H1 (cell line): ENCODE measurements around the gene PTPRE. TPM values are rescaled to one million over a fixed set of nuclear protein-coding genes. Genes with fewer than 3 reads are reported as not detected.

Experiments used
- CTCF ChIA-PET: fragments of 300-600 bp; sonication (Branson Sonifier 250); formaldehyde crosslinking; loops from one replicate; lab custom pipeline; 2021; ENCODE audit not compliant: partially characterized antibody; lab: Charles Lee
- POLR2A ChIA-PET: fragments of 300-600 bp; sonication (Branson Sonifier 250); formaldehyde crosslinking; loops from one replicate; lab custom pipeline; 2021; ENCODE audit warnings: inconsistent platforms; ENCODE audit not compliant: partially characterized antibody; lab: Charles Lee
- DNase-seq, 2 experiments: peaks; one replicate each; pipeline versions ENCODE4 v3.0.0 to v3.0.0-alpha.2; 2010 to 2022; ENCODE audit warnings: low spot score in 2 of 2, low read depth in 1 of 2, mixed read lengths in 1 of 2
- FAIRE-seq: peaks from 2 replicates; lab custom pipeline; 2011; peaks lifted over from hg19 to GRCh38; lab: Jason Lieb, UNC
- H2AFZ ChIP-seq: 2 replicates; pipeline ENCODE4 v1.8.1; 2012; ENCODE audit warnings: low read length, inconsistent platforms
- H2AK5ac ChIP-seq: 2 replicates; pipeline ENCODE4 v1.6.1; 2013; ENCODE audit warnings: low read depth, low read length
- H2BK120ac ChIP-seq: replicated peaks from 2 replicates; pipeline ENCODE3; 2013; ENCODE audit warnings: low read depth, low read length, inconsistent platforms
- H2BK12ac ChIP-seq: 2 replicates; pipeline ENCODE4 v1.6.1; 2013; ENCODE audit warnings: low read depth, low read length
- H2BK15ac ChIP-seq: 2 replicates; pipeline ENCODE4 v1.6.1; 2013; ENCODE audit warnings: low read length
- H2BK20ac ChIP-seq: 2 replicates; pipeline ENCODE4 v1.6.1; 2013; ENCODE audit warnings: low read length
- H2BK5ac ChIP-seq: 2 replicates; pipeline ENCODE4 v1.6.1; 2013; ENCODE audit warnings: low read depth, low read length
- H3K14ac ChIP-seq: 2 replicates; pipeline ENCODE4 v1.6.1; 2013; ENCODE audit warnings: inconsistent platforms; ENCODE audit not compliant: insufficient read length
- H3K18ac ChIP-seq: 2 replicates; pipeline ENCODE4 v1.6.1; 2013; ENCODE audit warnings: low read length; ENCODE audit errors: extremely low read depth
- H3K23ac ChIP-seq: 2 replicates; pipeline ENCODE4 v1.6.1; 2013; ENCODE audit warnings: inconsistent platforms; ENCODE audit not compliant: insufficient read length
- H3K23me2 ChIP-seq: 2 replicates; pipeline ENCODE4 v1.6.1; 2013; ENCODE audit warnings: low read depth, low read length
- H3K27ac ChIP-seq: 2 replicates; pipeline ENCODE4 v1.6.1; 2011; ENCODE audit warnings: low read depth, low read length, inconsistent platforms
- H3K27me3 ChIP-seq, 4 experiments: replicated peaks in 1 of 4; 1 replicate in 1 of 4; 2 replicates in 3 of 4; pipeline versions ENCODE4 v1.6.1 to v1.8.1; 2011 to 2013; ENCODE audit warnings: low read length in 3 of 4, mild to moderate bottlenecking in 3 of 4, inconsistent platforms in 2 of 4, mixed read lengths in 2 of 4, moderate library complexity in 1 of 4; ENCODE audit not compliant: control insufficient read depth in 3 of 4, insufficient read depth in 3 of 4; ENCODE audit errors: extremely low read depth in 1 of 4
- H3K36me3 ChIP-seq, 4 experiments: 2 replicates each; pipeline versions ENCODE4 v1.6.1 to v1.8.1; 2011 to 2013; ENCODE audit warnings: mild to moderate bottlenecking in 4 of 4, low read length in 3 of 4, moderate library complexity in 2 of 4, control low read depth in 1 of 4, inconsistent platforms in 1 of 4; ENCODE audit not compliant: insufficient read depth in 4 of 4, control insufficient read depth in 2 of 4
- H3K4ac ChIP-seq: replicated peaks from 2 replicates; pipeline ENCODE3; 2013; ENCODE audit warnings: low read length, low read depth, mixed read lengths, inconsistent platforms; ENCODE audit not compliant: insufficient read length
- H3K4me1 ChIP-seq, 4 experiments: replicated peaks in 1 of 4; 1 replicate in 1 of 4; 2 replicates in 3 of 4; pipeline versions ENCODE4 v1.6.1 to v1.8.1; 2011 to 2013; ENCODE audit warnings: low read length in 3 of 4, inconsistent platforms in 2 of 4, mixed read lengths in 1 of 4; ENCODE audit not compliant: insufficient read depth in 4 of 4, control insufficient read depth in 3 of 4
- H3K4me2 ChIP-seq, 2 experiments: 2 replicates each; pipeline versions ENCODE4 v1.6.1 to v1.8.1; 2011 to 2013; ENCODE audit warnings: low read depth in 2 of 2, low read length in 2 of 2, control low read depth in 1 of 2, inconsistent platforms in 1 of 2, mild to moderate bottlenecking in 1 of 2; ENCODE audit not compliant: insufficient read depth in 1 of 2
- H3K4me3 ChIP-seq, 4 experiments: fragments of 200-600, 300-600 bp in 1 of 4; sonication (generic), shearing (Covaris generic), sonication (Bioruptor Twin) in 1 of 4; 2 replicates each; pipeline versions ENCODE4 v1.5.1 to v1.8.1; 2011 to 2016; ENCODE audit warnings: low read length in 4 of 4, low read depth in 3 of 4, control low read depth in 2 of 4, inconsistent platforms in 2 of 4, mild to moderate bottlenecking in 2 of 4, mixed read lengths in 1 of 4, moderate library complexity in 1 of 4; ENCODE audit not compliant: insufficient read depth in 2 of 4; ENCODE audit errors: extremely low read depth in 1 of 4
- H3K56ac ChIP-seq: replicated peaks from 2 replicates; pipeline ENCODE3; 2013; ENCODE audit warnings: low read depth, mild to moderate bottlenecking, mixed read lengths, low read length, inconsistent platforms; ENCODE audit not compliant: insufficient read length
- H3K79me1 ChIP-seq: 2 replicates; pipeline ENCODE4 v1.6.1; 2013; ENCODE audit warnings: low read depth, low read length, control low read depth
- H3K79me2 ChIP-seq, 2 experiments: 2 replicates each; pipeline versions ENCODE4 v1.6.1 to v1.8.1; 2012 to 2013; ENCODE audit warnings: low read length in 2 of 2, mild to moderate bottlenecking in 2 of 2, inconsistent platforms in 1 of 2; ENCODE audit not compliant: insufficient read depth in 2 of 2, control insufficient read depth in 1 of 2
- H3K9ac ChIP-seq, 4 experiments: replicated peaks in 1 of 4; 1 replicate in 1 of 4; 2 replicates in 3 of 4; pipeline versions ENCODE4 v1.6.1 to v1.8.1; 2011 to 2013; ENCODE audit warnings: low read depth in 3 of 4, low read length in 3 of 4, control low read depth in 2 of 4, mild to moderate bottlenecking in 2 of 4, moderate library complexity in 2 of 4, inconsistent platforms in 1 of 4; ENCODE audit errors: extremely low read depth in 1 of 4
- H3K9me3 ChIP-seq, 2 experiments: 2 replicates each; pipeline versions ENCODE4 v1.6.1 to v1.8.1; 2012 to 2013; ENCODE audit warnings: mild to moderate bottlenecking in 2 of 2, moderate library complexity in 2 of 2, control low read depth in 1 of 2, inconsistent platforms in 1 of 2, low read depth in 1 of 2, low read length in 1 of 2, mixed read lengths in 1 of 2; ENCODE audit not compliant: insufficient read depth in 2 of 2
- H4K20me1 ChIP-seq, 2 experiments: replicated peaks in 1 of 2; 2 replicates each; pipeline versions ENCODE3 to v1.8.1; 2011 to 2013; ENCODE audit warnings: inconsistent platforms in 2 of 2, low read length in 2 of 2, mild to moderate bottlenecking in 1 of 2; ENCODE audit not compliant: insufficient read depth in 2 of 2, control insufficient read depth in 1 of 2
- H4K5ac ChIP-seq: 2 replicates; pipeline ENCODE4 v1.6.1; 2013; ENCODE audit warnings: low read length, low read depth, mixed read lengths, inconsistent platforms; ENCODE audit not compliant: insufficient read length
- H4K8ac ChIP-seq: 2 replicates; pipeline ENCODE4 v1.8.0; 2013; ENCODE audit warnings: mild to moderate bottlenecking, moderate library complexity, low read length, inconsistent platforms; ENCODE audit not compliant: insufficient read depth; ENCODE audit errors: extremely low read depth
- H4K91ac ChIP-seq: replicated peaks from 2 replicates; pipeline ENCODE3; 2013; ENCODE audit warnings: low read length, mixed read lengths, inconsistent platforms; ENCODE audit not compliant: insufficient read length
- ASH2L ChIP-seq: fragments of 200-600, 300-600 bp; sonication (generic); IDR thresholded peaks from one replicate; pipeline ENCODE4 v1.7.1; 2017; ENCODE audit warnings: low read length
- BACH1 ChIP-seq: IDR thresholded peaks from 2 replicates; pipeline ENCODE4 v1.6.1; 2012; ENCODE audit warnings: low read length, improper control_type of control experiment
- BCL11A ChIP-seq, 2 experiments: IDR thresholded peaks; one replicate each; pipeline ENCODE4 v1.6.1; 2011; ENCODE audit warnings: low read depth in 2 of 2, low read length in 2 of 2, mild to moderate bottlenecking in 2 of 2
- BRCA1 ChIP-seq: IDR thresholded peaks from 2 replicates; pipeline ENCODE4 v1.6.1; 2012; ENCODE audit warnings: low read depth, low read length, improper control_type of control experiment
- CBX8 ChIP-seq: fragments of 300-800, 300-1000 bp; sonication (generic); IDR thresholded peaks from 2 replicates; pipeline ENCODE4 v1.7.1; 2016; ENCODE audit warnings: low read depth, low read length, borderline replicate concordance
- CTBP2 ChIP-seq: IDR thresholded peaks from 2 replicates; pipeline ENCODE4 v1.7.0; 2011; ENCODE audit warnings: borderline replicate concordance, mild to moderate bottlenecking, moderate library complexity, mixed read lengths, low read length; ENCODE audit not compliant: insufficient read depth, insufficient read length
- EGR1 ChIP-seq: IDR thresholded peaks from 2 replicates; pipeline ENCODE4 v1.6.1; 2011; ENCODE audit warnings: low read depth, low read length, borderline replicate concordance
- JUND ChIP-seq: IDR thresholded peaks from 2 replicates; pipeline ENCODE4 v1.6.1; 2011; ENCODE audit warnings: mild to moderate bottlenecking, improper control_type of control experiment, low read length
- KDM1A ChIP-seq: fragments of 200-600, 300-600 bp; sonication (generic); IDR thresholded peaks from 2 replicates; pipeline ENCODE4 v1.7.1; 2016; ENCODE audit warnings: mild to moderate bottlenecking, low read length, borderline replicate concordance
- MAFK ChIP-seq: IDR thresholded peaks from 2 replicates; pipeline ENCODE4 v1.6.1; 2012; ENCODE audit warnings: low read depth, mild to moderate bottlenecking, improper control_type of control experiment, low read length
- NRF1 ChIP-seq: IDR thresholded peaks from 2 replicates; pipeline ENCODE4 v1.6.1; 2011; ENCODE audit warnings: mild to moderate bottlenecking, low read depth, low read length, improper control_type of control experiment
- RXRA ChIP-seq: IDR thresholded peaks from 2 replicates; pipeline ENCODE4 v1.6.1; 2011; ENCODE audit warnings: low read depth, mild to moderate bottlenecking, low read length, moderate library complexity; ENCODE audit not compliant: insufficient read depth
- SIRT6 ChIP-seq: IDR thresholded peaks from one replicate; pipeline ENCODE4 v1.7.1; 2012; ENCODE audit warnings: low read length, inconsistent platforms
- SIX5 ChIP-seq: IDR thresholded peaks from 2 replicates; pipeline ENCODE4 v1.6.1; 2011; ENCODE audit warnings: mild to moderate bottlenecking, low read depth, low read length
- SRF ChIP-seq: IDR thresholded peaks from 2 replicates; pipeline ENCODE4 v1.6.1; 2011; ENCODE audit warnings: mild to moderate bottlenecking, low read depth, low read length, moderate library complexity
- TAF1 ChIP-seq: IDR thresholded peaks from 2 replicates; pipeline ENCODE4 v1.6.1; 2011; ENCODE audit warnings: mild to moderate bottlenecking, low read depth, low read length
- TEAD4 ChIP-seq: IDR thresholded peaks from 2 replicates; pipeline ENCODE4 v1.6.1; 2012; ENCODE audit warnings: low read depth, low read length, inconsistent platforms, mixed read lengths
- WGBS, 2 experiments: shearing (Covaris generic) in 1 of 2; methylation state at CpG; one replicate each; pipeline versions ENCODE4 v1.1.6 to v1.1.7; 2013 to 2015; ENCODE audit warnings: low lambda C conversion rate in 2 of 2, mixed read lengths in 2 of 2, inconsistent platforms in 1 of 2, low coverage in 1 of 2, missing lambda C conversion rate in 1 of 2; ENCODE audit not compliant: insufficient replicate concordance in 2 of 2, insufficient coverage in 1 of 2, insufficient read length in 1 of 2; ENCODE audit errors: extremely low coverage in 1 of 2, missing lambda C conversion rate in 1 of 2; 5-methylcytosine and 5-hydroxymethylcytosine counted together
- polyA plus RNA-seq, 7 experiments: library from polyadenylated mRNA; depleted of rRNA in 3 of 7; stranded (reverse) in 5 of 7; unstranded in 2 of 7; fragments of >200 nt in 5 of 7; fragments of 200-250 nt in 2 of 7; gene quantifications; 1 replicate in 5 of 7; 2 replicates in 1 of 7; 4 replicates in 1 of 7; pipeline versions ENCODE4 v1.2.1 to v1.2.3, GENCODE V29; 2011 to 2013; ENCODE audit warnings: missing spikeins in 2 of 7, mixed read lengths in 2 of 7
- total RNA-seq: library from RNA; stranded (reverse); fragmentation: NEBNext Ultra II Directional; extraction: Animal tissue kit (Norgen Biotek cat#: 25700); gene quantifications from 2 replicates; pipeline ENCODE4 v1.2.1, GENCODE V29; 2021

PTPRE gene
- total and polyA plus RNA-seq, 2 of the 8 experiments (the other 6 are each of a cell fraction or from before 2014, with no cell fraction given), result 0.33 to 0.54 TPM

DNA sequence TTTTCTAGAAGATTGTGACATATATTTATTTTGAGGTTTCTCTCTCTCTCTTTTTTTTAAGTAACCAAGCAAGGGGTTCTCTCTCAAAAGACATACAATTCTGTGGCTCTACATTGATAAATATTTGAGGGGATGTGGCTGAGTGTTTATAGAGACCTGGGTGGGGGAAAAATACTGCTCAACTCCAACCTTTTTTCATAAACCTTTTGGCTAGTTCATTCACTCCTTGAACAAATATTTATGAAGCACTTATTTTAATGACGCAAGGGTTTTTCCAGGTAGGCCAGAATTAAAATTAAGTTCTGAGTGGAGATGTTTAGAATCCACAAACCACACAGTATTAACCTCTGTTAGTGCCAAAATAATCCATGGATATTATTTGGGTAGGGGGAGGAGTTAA is 100.2 kb downstream of the PTPRE start:
- H3K23ac ChIP-seq, result no peak overlapping the region
- no peaks in the 10 kb centered on the region for H4K20me1 ChIP-seq
- H3K4ac ChIP-seq, result no peak overlapping the region
- H3K18ac ChIP-seq, result no peak overlapping the region
- H3K27me3 ChIP-seq, result no peaks in the 10 kb centered on the region; a peak in 1 of 7 replicates
- H2AK5ac ChIP-seq, result no peak overlapping the region
- no peak overlapping the region for H2BK120ac ChIP-seq
- H3K14ac ChIP-seq, result no peak overlapping the region
- H3K9ac ChIP-seq, result no peak overlapping the region
- H4K91ac ChIP-seq, result no peak overlapping the region
- H3K36me3 ChIP-seq, result no peaks in the 10 kb centered on the region
- no peaks in the 10 kb centered on the region for H3K9me3 ChIP-seq
- H3K27ac ChIP-seq, result no peak overlapping the region
- no peak overlapping the region for H3K4me3 ChIP-seq
- CTCF ChIA-PET, result interaction anchor here (0.8 to 1.6 kb wide), 6 partner anchors 28 to 153 kb away, joined by 3 to 6 read pairs (median 3); no protein-coding TSS in a partner anchor
- no peak overlapping the region for H4K5ac ChIP-seq
- H3K4me2 ChIP-seq, result no peak overlapping the region
- no peak overlapping the region for H2AFZ ChIP-seq
- H2BK12ac ChIP-seq, result no peak overlapping the region
- no peaks in the 10 kb centered on the region for H3K23me2 ChIP-seq
- H2BK15ac ChIP-seq, result no peak overlapping the region
- peaks cover 0 to 4% (median 0%) of the 10 kb centered on the region in 4 experiments; a peak in 1 of 7 replicates for H3K4me1 ChIP-seq
- 100% methylated on average over 1 of the region's 1 CpG; no CpG with 5 or more reads in 1 of the 2 experiments for WGBS, 2 experiments
- POLR2A ChIA-PET, result no interaction called here
- no peak overlapping the region for H3K56ac ChIP-seq
- no peak overlapping the region for H2BK20ac ChIP-seq
- H2BK5ac ChIP-seq, result no peak overlapping the region
- no peaks in the 10 kb centered on the region for H3K79me1 ChIP-seq
- H3K79me2 ChIP-seq, result no peaks in the 10 kb centered on the region
- FAIRE-seq, result no peak
- H4K8ac ChIP-seq, result no peak overlapping the region
- DNase-seq, result no peak
- no peak for TF ChIP-seq SRF
- TF ChIP-seq BCL11A (IDR thresholded peaks at IDR 0.05; ENCODE audit: low read depth in 2 of 2, low read length in 2 of 2), result no peak
- TF ChIP-seq CTBP2, result no peak
- TF ChIP-seq NRF1, result no peak
- TF ChIP-seq MAFK, result no peak
- TF ChIP-seq RXRA, result no peak
- TF ChIP-seq BRCA1, result no peak
- TF ChIP-seq BACH1, result no peak
- TF ChIP-seq JUND, result no peak
- no peak for TF ChIP-seq ASH2L
- TF ChIP-seq TEAD4, result no peak
- no peak for TF ChIP-seq SIRT6
- no peak for TF ChIP-seq CBX8
- TF ChIP-seq EGR1, result no peak
- TF ChIP-seq SIX5, result no peak
- TF ChIP-seq TAF1, result no peak
- TF ChIP-seq KDM1A, result no peak
